ENCODE results near the gene PER3.

- TF ChIP-seq MAX (IDR thresholded peaks at IDR 0.05) (no peak), CTCF (IDR thresholded peaks at IDR 0.05; ENCODE audit: control extremely low read depth in 1 of 3, insufficient read depth in 1 of 3, low read depth in 1 of 3, low read length in 3 of 3) (no peak), ZNF274 (IDR thresholded peaks at IDR 0.05; ENCODE audit: borderline replicate concordance, extremely low read depth, low read length) (no peak), POLR2AphosphoS5 (IDR thresholded peaks at IDR 0.05; ENCODE audit: low read depth, low read length) (no peak), CBX5 (IDR thresholded peaks at IDR 0.05; ENCODE audit: low read depth, low read length) (no peak)
These were observed 6.5 kb upstream of the PER3 start for GRCh38 chr1:7777591-7777990.

All from H1 (cell line).